MM.1S (cell line): ENCODE results near the gene LILRB1.
A peak's percentile ranks its signal among the peaks of the same experiment; 100 is the strongest.
"Not testable (repeated sequence)": the region's sequence is repeated elsewhere in the genome, so short reads cannot be mapped to it uniquely, and the experiment has no call there.

Experiments used
- DNase-seq: peaks from one replicate; pipeline ENCODE4 v3.0.0-alpha.2; 2015
- H2AFZ ChIP-seq: fragments of 300-600 bp; sonication (generic); 2 replicates; pipeline ENCODE4 v1.6.0; 2016; ENCODE audit warnings: antibody characterized with exemption, low read length
- H3F3A ChIP-seq: fragments of 300-600 bp; sonication (generic); 2 replicates; pipeline ENCODE4 v1.6.1; 2016; ENCODE audit warnings: mild to moderate bottlenecking, antibody characterized with exemption, low read length, moderate library complexity, mixed read lengths; ENCODE audit not compliant: insufficient read depth
- H3K27ac ChIP-seq: fragments of 300-600 bp; sonication (generic); 2 replicates; pipeline ENCODE4 v1.5.1; 2016; ENCODE audit warnings: mild to moderate bottlenecking, low read length
- H3K27me3 ChIP-seq: fragments of 300-600 bp; sonication (generic); replicated peaks from 2 replicates; pipeline ENCODE4 v1.6.0; 2016; ENCODE audit warnings: low read length; ENCODE audit not compliant: insufficient read depth
- H3K36me3 ChIP-seq: fragments of 300-600 bp; sonication (generic); replicated peaks from 2 replicates; pipeline ENCODE4 v1.6.1; 2016; ENCODE audit warnings: mild to moderate bottlenecking, low read length, mixed read lengths; ENCODE audit not compliant: insufficient read depth
- H3K4me1 ChIP-seq: fragments of 300-600 bp; sonication (generic); 2 replicates; pipeline ENCODE4 v1.6.1; 2016; ENCODE audit warnings: low read length, mixed read lengths
- H3K4me2 ChIP-seq: fragments of 300-600 bp; sonication (generic); 2 replicates; pipeline ENCODE4 v1.6.0; 2016; ENCODE audit warnings: low read depth, low read length
- H3K4me3 ChIP-seq: fragments of 300-600 bp; sonication (generic); 2 replicates; pipeline ENCODE4 v1.5.1; 2016; ENCODE audit warnings: low read length, mixed read lengths
- H3K79me2 ChIP-seq: fragments of 300-600 bp; sonication (generic); 2 replicates; pipeline ENCODE4 v1.6.1; 2016; ENCODE audit warnings: mixed run types, low read length, mixed read lengths
- H3K9ac ChIP-seq: fragments of 300-600 bp; sonication (generic); 2 replicates; pipeline ENCODE4 v1.6.1; 2016; ENCODE audit warnings: low read length, mixed read lengths
- H3K9me2 ChIP-seq: fragments of 300-600 bp; sonication (generic); replicated peaks from 2 replicates; pipeline ENCODE4 v1.6.1; 2016; ENCODE audit warnings: mild to moderate bottlenecking, low read length, mixed read lengths; ENCODE audit not compliant: insufficient read depth
- H3K9me3 ChIP-seq: fragments of 300-600 bp; sonication (generic); replicated peaks from 2 replicates; pipeline ENCODE4 v1.6.1; 2016; ENCODE audit warnings: mild to moderate bottlenecking, low read length, mixed read lengths; ENCODE audit not compliant: insufficient read depth
- H4K20me1 ChIP-seq: fragments of 300-600 bp; sonication (generic); 2 replicates; pipeline ENCODE4 v1.6.1; 2016; ENCODE audit warnings: mild to moderate bottlenecking, low read length, moderate library complexity, mixed read lengths; ENCODE audit not compliant: insufficient read depth
- CTCF ChIP-seq: fragments of 300-600 bp; sonication (generic); IDR thresholded peaks from 2 replicates; pipeline ENCODE4 v1.5.1; 2016; ENCODE audit warnings: antibody characterized with exemption, low read length, mixed read lengths
- EZH2 ChIP-seq: fragments of 300-600 bp; sonication (generic); optimal IDR thresholded peaks from 2 replicates; pipeline ENCODE3; 2017; ENCODE audit warnings: low read depth, mild to moderate bottlenecking, antibody characterized with exemption, low read length, mixed read lengths
- EZH2phosphoT487 ChIP-seq: fragments of 300-600 bp; sonication (generic); IDR thresholded peaks from 2 replicates; pipeline ENCODE4 v1.6.1; 2018; ENCODE audit warnings: antibody characterized with exemption, low read length

Gene LILRB1

GRCh38 chr19:54673222-54673621 is 42.9 kb downstream of the LILRB1 start:
- Histone ChIP-seq H2AFZ (no peak overlapping the region), H3K9me2 (no peaks in the 10 kb centered on the region), H3K9me3 (no peaks in the 10 kb centered on the region), H3K9ac (no peak overlapping the region), H3K4me1 (peaks cover 14% of the 10 kb centered on the region), H3K79me2 (no peaks in the 10 kb centered on the region), H3F3A (peaks cover 5% of the 10 kb centered on the region; the same call in 1 of the 2 replicates), H3K4me2 (no peak overlapping the region), H3K36me3 (no peaks in the 10 kb centered on the region), H3K4me3 (no peak overlapping the region), H4K20me1 (no peaks in the 10 kb centered on the region), H3K27ac (no peak overlapping the region), H3K27me3 (peaks cover 10% of the 10 kb centered on the region; the same call in 1 of the 2 replicates)
- peak; percentile 50 for DNase-seq
- TF ChIP-seq CTCF (no peak), EZH2 (no peak), EZH2phosphoT487 (no peak)

GRCh38 chr19:54674021-54674617 is 43.8 kb downstream of the LILRB1 start:
- Histone ChIP-seq H3K9me2 (no peaks in the 10 kb centered on the region), H2AFZ (no peak overlapping the region), H3K9me3 (no peaks in the 10 kb centered on the region), H3K4me3 (no peak overlapping the region), H3K9ac (no peak overlapping the region), H3F3A (no peaks in the 10 kb centered on the region), H3K4me2 (no peak overlapping the region), H3K79me2 (no peaks in the 10 kb centered on the region), H3K27ac (no peak overlapping the region), H4K20me1 (no peaks in the 10 kb centered on the region), H3K36me3 (no peaks in the 10 kb centered on the region), H3K27me3 (peaks cover 12% of the 10 kb centered on the region; the same call in 1 of the 2 replicates), H3K4me1 (peaks cover 14% of the 10 kb centered on the region)
- TF ChIP-seq EZH2: no peak
- TF ChIP-seq EZH2phosphoT487: no peak
- TF ChIP-seq CTCF: peak; percentile 75
- DNase-seq: peak; percentile 52

DNA sequence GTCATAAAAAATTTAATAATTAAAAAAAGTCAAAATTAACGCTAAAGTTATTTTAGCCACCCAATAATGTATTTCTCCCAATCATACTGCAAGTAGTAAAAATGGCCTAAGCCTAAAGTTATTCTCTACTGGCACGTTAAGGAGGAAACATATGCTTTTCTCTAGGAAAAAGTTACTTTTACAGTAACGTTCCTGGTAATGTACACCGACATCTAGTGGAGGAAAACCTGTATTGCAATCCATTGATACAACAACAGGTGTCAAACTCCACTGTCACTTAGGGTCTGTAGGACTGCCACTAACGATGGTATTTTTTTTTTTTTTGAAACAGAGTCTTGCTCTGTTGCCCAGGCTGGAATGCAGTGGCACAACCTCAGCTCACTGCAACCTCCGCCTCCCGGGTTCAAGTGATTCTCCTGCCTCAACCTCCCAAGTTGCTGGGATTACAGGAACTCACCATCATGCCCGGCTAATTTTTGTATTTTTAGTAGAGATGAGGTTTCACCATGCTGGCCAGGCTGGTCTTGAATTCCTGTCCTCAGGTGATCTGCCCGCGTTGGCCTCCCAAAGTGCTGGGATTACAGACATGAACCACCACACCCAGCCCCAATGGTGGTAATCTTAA is 46.0 kb downstream of the LILRB1 start:
- not testable (repeated sequence) for H3K9me2 ChIP-seq, H3K4me3 ChIP-seq, H3K36me3 ChIP-seq, H3K4me2 ChIP-seq, H3F3A ChIP-seq, H3K9ac ChIP-seq, H2AFZ ChIP-seq, H3K79me2 ChIP-seq, H3K27ac ChIP-seq, H4K20me1 ChIP-seq, H3K9me3 ChIP-seq
- Histone ChIP-seq H3K27me3 (peaks cover 13% of the 10 kb centered on the region), H3K4me1 (peaks cover 17% of the 10 kb centered on the region)
- DNase-seq: peak; percentile 60
- peak; percentile 77 for TF ChIP-seq CTCF
